Ovary (tissue), 3 donors: ENCODE data around the gene XBP1.

Experiments used
- CTCF ChIP-seq, 3 donors: fragments of 450-650 bp in 2 of 3; fragments of 200-600 bp in 1 of 3; IDR thresholded peaks; one replicate each; pipeline versions ENCODE4 v1.5.1 to v1.8.0; 2016 to 2022; ENCODE audit warnings: antibody characterized with exemption in 3 of 3, mild to moderate bottlenecking in 1 of 3
- EP300 ChIP-seq: sonication (generic); formaldehyde crosslinking; IDR thresholded peaks from one replicate; pipeline ENCODE4 v1.6.1; 2017; ENCODE audit warnings: antibody characterized with exemption
- POLR2A ChIP-seq: fragments of 450-650 bp; IDR thresholded peaks from one replicate; pipeline ENCODE4 v1.6.1; 2017; ENCODE audit warnings: antibody characterized with exemption, mild to moderate bottlenecking, moderate library complexity
- donor health status: DM: no; HTN: no; CAD: no.

DNA sequence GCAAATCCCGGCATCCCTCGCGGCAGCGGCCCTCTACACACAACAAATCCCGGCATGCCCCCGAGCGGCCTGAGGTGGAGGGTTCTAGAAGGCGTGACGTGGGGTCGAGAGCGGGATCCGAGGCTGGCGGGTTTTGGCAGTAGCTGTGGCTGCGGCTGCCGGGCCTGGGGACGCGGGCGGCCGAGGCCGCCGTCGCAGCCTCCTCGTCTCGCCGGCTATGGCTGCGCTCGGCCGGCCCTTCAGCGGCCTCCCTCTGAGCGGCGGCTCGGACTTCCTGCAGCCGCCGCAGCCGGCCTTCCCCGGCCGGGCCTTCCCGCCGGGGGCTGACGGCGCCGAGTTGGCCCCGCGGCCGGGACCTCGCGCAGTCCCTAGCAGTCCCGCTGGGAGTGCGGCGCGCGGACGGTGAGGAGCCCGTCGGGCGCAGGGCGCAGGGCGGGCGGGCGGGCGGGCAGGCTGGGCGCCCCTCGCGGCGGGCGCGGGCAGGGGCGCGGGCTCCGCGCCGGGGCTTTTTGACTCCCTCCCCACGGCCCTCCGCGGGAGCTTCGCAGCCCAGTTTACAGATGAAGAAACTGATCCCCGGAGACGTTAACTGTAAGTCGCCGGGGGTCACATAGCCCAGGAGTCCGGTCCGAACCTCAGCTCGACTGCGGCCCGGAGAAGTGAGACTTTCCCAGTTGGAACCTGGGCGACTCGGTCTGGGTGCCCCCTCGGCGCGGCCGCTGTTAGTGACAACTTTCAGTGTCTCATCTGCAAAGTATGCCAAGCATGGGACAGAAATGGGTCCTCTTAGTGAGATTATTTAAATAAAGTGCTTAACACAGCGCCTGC lies 27.5 kb downstream of the XBP1 start, which contains the start of gene CCDC117:
- TF ChIP-seq CTCF (IDR thresholded peaks at IDR 0.05) (peak in 2 of 3 donors; percentile 48 to 61), POLR2A (peak; percentile 78), EP300 (no peak)
